ENCODE data around the gene RNF180. TPM values are rescaled to one million over a fixed set of nuclear protein-coding genes. Genes with fewer than 3 reads are reported as not detected.
A peak's percentile ranks its signal among the peaks of the same experiment; 100 is the strongest.

The RNF180 gene
- total RNA-seq, 2 donors from 2014 or later, result 46.6 to 51.1 TPM

DNA sequence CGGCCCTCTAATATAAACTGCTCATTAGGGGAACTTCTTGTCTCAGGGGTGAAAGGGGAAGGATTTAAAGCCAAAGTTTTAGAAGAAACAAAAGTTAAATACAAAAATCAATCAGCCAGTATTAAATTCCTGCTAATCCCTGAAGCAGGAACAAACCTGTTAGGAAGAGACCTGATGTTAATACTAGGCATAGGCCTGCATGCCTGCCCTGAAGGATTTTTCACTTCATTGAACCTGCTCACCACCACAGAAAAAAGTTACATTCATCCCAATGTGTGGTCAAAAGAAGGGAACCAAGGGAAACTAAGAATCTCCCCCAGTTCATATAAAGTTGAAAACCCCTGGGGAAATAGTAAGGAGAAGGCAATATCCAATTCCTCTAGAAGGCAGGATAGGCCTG, 9.4 kb upstream of the RNF180 start:
- no peak overlapping the region for H3K27ac ChIP-seq
- peaks cover 5% of the 10 kb centered on the region for H3K9me3 ChIP-seq
- H3K27me3 ChIP-seq (replicated peaks; ENCODE audit: insufficient read depth), result no peaks in the 10 kb centered on the region
- H3K4me3 ChIP-seq, result no peak overlapping the region
- TF ChIP-seq, protein P1, sequence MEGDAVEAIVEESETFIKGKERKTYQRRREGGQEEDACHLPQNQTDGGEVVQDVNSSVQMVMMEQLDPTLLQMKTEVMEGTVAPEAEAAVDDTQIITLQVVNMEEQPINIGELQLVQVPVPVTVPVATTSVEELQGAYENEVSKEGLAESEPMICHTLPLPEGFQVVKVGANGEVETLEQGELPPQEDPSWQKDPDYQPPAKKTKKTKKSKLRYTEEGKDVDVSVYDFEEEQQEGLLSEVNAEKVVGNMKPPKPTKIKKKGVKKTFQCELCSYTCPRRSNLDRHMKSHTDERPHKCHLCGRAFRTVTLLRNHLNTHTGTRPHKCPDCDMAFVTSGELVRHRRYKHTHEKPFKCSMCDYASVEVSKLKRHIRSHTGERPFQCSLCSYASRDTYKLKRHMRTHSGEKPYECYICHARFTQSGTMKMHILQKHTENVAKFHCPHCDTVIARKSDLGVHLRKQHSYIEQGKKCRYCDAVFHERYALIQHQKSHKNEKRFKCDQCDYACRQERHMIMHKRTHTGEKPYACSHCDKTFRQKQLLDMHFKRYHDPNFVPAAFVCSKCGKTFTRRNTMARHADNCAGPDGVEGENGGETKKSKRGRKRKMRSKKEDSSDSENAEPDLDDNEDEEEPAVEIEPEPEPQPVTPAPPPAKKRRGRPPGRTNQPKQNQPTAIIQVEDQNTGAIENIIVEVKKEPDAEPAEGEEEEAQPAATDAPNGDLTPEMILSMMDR (IDR thresholded peaks at IDR 0.05), result no peak
- H3K36me3 ChIP-seq, result no peaks in the 10 kb centered on the region
- ATAC-seq (ENCODE audit: insufficient number of reproducible peaks, low FRiP score, low read depth), result no peak
- no peak for DNase-seq (ENCODE audit: low spot score)
- H3K4me1 ChIP-seq (ENCODE audit: control insufficient read depth in 1 of 2, low read depth in 2 of 2), result peaks cover 0 to 6% of the 10 kb centered on the region in 2 donors

DNA sequence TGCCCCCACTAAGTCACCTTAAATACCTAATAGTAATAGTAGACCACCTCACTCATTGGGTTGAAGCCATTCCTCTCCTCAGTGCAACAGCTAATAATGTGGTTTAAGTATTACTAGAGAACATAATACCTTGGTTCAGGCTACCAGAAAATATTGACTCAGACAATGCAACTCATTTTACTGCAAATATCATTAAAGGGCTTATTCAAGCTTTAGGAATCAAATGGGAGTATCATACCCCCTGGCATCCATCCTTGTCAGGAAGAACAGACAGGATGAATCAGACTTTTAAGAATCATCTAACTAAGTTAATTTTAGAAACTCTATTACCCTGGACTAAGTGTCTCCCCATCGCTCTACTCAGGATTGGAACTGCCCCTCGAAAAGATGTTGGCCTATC, 6.8 kb upstream of the RNF180 start:
- H3K27me3 ChIP-seq (replicated peaks; ENCODE audit: insufficient read depth), result no peaks in the 10 kb centered on the region
- H3K4me3 ChIP-seq, result no peak overlapping the region
- DNase-seq (ENCODE audit: low spot score) (no peak), ATAC-seq (ENCODE audit: insufficient number of reproducible peaks, low FRiP score, low read depth) (no peak)
- H3K27ac ChIP-seq, result no peak overlapping the region
- TF ChIP-seq, protein P1 (IDR thresholded peaks at IDR 0.05), result no peak
- H3K4me1 ChIP-seq (ENCODE audit: control insufficient read depth in 1 of 2, low read depth in 2 of 2), result peaks cover 10 to 27% of the 10 kb centered on the region in 2 donors
- no peaks in the 10 kb centered on the region for H3K36me3 ChIP-seq
- no peaks in the 10 kb centered on the region for H3K9me3 ChIP-seq

DNA sequence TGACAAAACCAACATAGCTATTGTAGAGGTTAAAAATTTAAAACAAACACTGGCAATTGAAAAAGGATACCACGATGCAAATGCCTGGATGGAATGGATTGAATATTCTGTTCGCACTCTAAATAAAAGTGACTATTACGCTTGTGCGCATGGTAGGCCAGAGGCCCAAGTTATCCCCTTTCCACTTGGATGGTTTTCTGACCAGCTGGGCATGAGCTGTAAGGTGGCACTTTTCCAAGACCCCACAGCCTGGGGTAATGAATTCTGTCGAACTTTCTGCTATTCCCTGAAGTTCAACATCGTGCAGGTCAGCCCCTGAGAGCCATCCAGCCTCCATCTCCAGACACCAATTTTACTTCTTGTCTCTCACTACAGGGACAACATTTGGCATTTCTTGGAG, 5.4 kb upstream of the RNF180 start:
- H3K9me3 ChIP-seq, result no peaks in the 10 kb centered on the region
- no peaks in the 10 kb centered on the region for H3K27me3 ChIP-seq (replicated peaks; ENCODE audit: insufficient read depth)
- H3K36me3 ChIP-seq, result no peaks in the 10 kb centered on the region
- DNase-seq (ENCODE audit: low spot score) (no peak), ATAC-seq (ENCODE audit: insufficient number of reproducible peaks, low FRiP score, low read depth) (no peak)
- no peak overlapping the region for H3K27ac ChIP-seq
- H3K4me3 ChIP-seq, result no peak overlapping the region
- peaks cover 11 to 39% of the 10 kb centered on the region in 2 donors for H3K4me1 ChIP-seq (ENCODE audit: control insufficient read depth in 1 of 2, low read depth in 2 of 2)
- TF ChIP-seq, protein P1 (IDR thresholded peaks at IDR 0.05), result no peak

DNA sequence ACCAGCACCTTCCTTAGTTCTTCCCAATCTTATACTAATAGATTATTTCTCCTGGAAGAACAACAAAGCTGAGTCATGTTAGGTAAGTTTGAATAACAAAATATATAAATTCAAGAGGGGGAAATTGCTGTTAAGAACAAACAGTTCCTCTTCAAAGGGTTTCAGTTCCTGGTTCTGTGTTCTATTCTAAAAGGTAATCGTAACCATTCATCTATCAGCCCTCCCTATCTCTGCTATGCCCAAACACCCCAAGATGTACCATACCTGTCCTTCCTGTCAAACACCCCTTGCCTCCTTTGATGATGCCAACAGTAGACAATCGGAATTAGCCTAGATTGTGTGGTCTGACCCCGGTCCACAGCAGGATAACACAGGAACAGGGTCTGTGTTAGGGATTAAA, 4.2 kb upstream of the RNF180 start:
- Histone ChIP-seq H3K9me3 (no peaks in the 10 kb centered on the region), H3K36me3 (no peaks in the 10 kb centered on the region), H3K27ac (peak overlapping the region; percentile 49 to 95), H3K27me3 (replicated peaks; ENCODE audit: insufficient read depth) (no peaks in the 10 kb centered on the region), H3K4me3 (peak overlapping the region; percentile 44), H3K4me1 (ENCODE audit: control insufficient read depth in 1 of 2, low read depth in 2 of 2) (peaks cover 11 to 39% of the 10 kb centered on the region in 2 donors)
- TF ChIP-seq, protein P1 (IDR thresholded peaks at IDR 0.05), result no peak
- ATAC-seq (ENCODE audit: insufficient number of reproducible peaks, low FRiP score, low read depth) (no peak), DNase-seq (ENCODE audit: low spot score) (no peak)

DNA sequence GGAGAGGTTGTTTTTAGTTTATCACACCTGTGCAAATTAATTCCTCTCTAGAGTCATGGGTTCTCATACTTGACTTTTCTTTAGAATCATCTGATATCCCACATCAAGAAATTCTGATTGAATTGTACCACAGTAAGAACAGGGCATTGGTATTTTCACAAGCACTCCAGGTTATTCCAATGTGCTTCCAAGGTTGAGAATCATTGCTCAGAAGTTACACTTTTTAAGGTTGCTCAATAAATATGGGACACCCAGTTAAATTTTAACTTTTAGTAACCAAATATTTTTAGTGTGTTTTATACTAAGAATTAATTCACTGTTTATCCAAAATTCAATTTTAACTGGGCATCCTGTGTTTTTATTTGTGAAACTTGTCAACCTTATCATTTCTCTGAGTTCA, 2.5 kb upstream of the RNF180 start:
- ATAC-seq (ENCODE audit: insufficient number of reproducible peaks, low FRiP score, low read depth), result no peak
- peak overlapping the region; percentile 43 for H3K4me3 ChIP-seq
- peak overlapping the region; percentile 95 for H3K27ac ChIP-seq
- no peak for DNase-seq (ENCODE audit: low spot score)
- H3K4me1 ChIP-seq (ENCODE audit: control insufficient read depth in 1 of 2, low read depth in 2 of 2), result peaks cover 11 to 42% of the 10 kb centered on the region in 2 donors
- H3K27me3 ChIP-seq (replicated peaks; ENCODE audit: insufficient read depth), result no peaks in the 10 kb centered on the region
- TF ChIP-seq, protein P1 (IDR thresholded peaks at IDR 0.05), result no peak
- H3K36me3 ChIP-seq, result no peaks in the 10 kb centered on the region
- H3K9me3 ChIP-seq, result no peaks in the 10 kb centered on the region

All from thoracic aorta (tissue), 2 donors.